Measurements from ENCODE around the gene RALGPS1. TPM values are rescaled to one million over a fixed set of nuclear protein-coding genes. Genes with fewer than 3 reads are reported as not detected.

RALGPS1 gene
- total and polyA plus RNA-seq, 2 of the 13 experiments (the other 11 are each of a cell fraction or from before 2014, with no cell fraction given), result 3.7 to 6.5 TPM

GRCh38 chr9:127128341-127129072 lies 213.9 kb downstream of the RALGPS1 start:
- Histone ChIP-seq H3K9me3 (ENCODE audit: low read length) (no peaks in the 10 kb centered on the region), H3K36me3 (replicated peaks in 1 of 2; ENCODE audit: control insufficient read depth in 1 of 2, insufficient read depth in 2 of 2, low read length in 2 of 2) (no peaks in the 10 kb centered on the region), H3K79me2 (ENCODE audit: insufficient read depth, low read length) (no peaks in the 10 kb centered on the region), H3K27ac (ENCODE audit: extremely low read length, insufficient read depth, low read length) (no peak overlapping the region), H3K4me1 (ENCODE audit: insufficient read depth, low read length) (peaks cover 46% of the 10 kb centered on the region), H2AFZ (ENCODE audit: low read length) (no peak overlapping the region), H3K9ac (ENCODE audit: insufficient read depth, low read depth, low read length) (no peak overlapping the region), H3K27me3 (ENCODE audit: control insufficient read depth in 1 of 2, insufficient read depth in 2 of 2, low read length in 2 of 2) (no peaks in the 10 kb centered on the region; a peak in 1 of 5 replicates), H4K20me1 (ENCODE audit: insufficient read depth, low read length) (no peaks in the 10 kb centered on the region), H3K4me2 (ENCODE audit: low read depth, low read length) (no peak overlapping the region), H3K4me3 (replicated peaks in 1 of 3; ENCODE audit: insufficient read depth in 1 of 3, low read depth in 2 of 3, low read length in 3 of 3) (no peak overlapping the region)
- FAIRE-seq, result no peak
- ChIA-PET POLR2A (no interaction called here), CTCF (ENCODE audit: low intra/inter-chr PET ratio, low total read pairs) (no interaction called here)
- TF ChIP-seq ZNF614 (CRISPR knock-in tag; IDR thresholded peaks at IDR 0.05; ENCODE audit: borderline replicate concordance) (no peak), RNF2 (conservative IDR thresholded peaks at IDR 0.05; ENCODE audit: low read depth) (no peak), TRAFD1 (CRISPR knock-in tag; IDR thresholded peaks at IDR 0.05; ENCODE audit: borderline replicate concordance) (no peak), ZNF263 (CRISPR knock-in tag; IDR thresholded peaks at IDR 0.05) (no peak), PHF20 (CRISPR knock-in tag; IDR thresholded peaks at IDR 0.05) (no peak), ZSCAN22 (CRISPR knock-in tag; IDR thresholded peaks at IDR 0.05) (no peak)
- TF ChIP-seq, protein P1, sequence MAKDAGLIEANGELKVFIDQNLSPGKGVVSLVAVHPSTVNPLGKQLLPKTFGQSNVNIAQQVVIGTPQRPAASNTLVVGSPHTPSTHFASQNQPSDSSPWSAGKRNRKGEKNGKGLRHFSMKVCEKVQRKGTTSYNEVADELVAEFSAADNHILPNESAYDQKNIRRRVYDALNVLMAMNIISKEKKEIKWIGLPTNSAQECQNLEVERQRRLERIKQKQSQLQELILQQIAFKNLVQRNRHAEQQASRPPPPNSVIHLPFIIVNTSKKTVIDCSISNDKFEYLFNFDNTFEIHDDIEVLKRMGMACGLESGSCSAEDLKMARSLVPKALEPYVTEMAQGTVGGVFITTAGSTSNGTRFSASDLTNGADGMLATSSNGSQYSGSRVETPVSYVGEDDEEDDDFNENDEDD (CRISPR knock-in tag; IDR thresholded peaks at IDR 0.05; ENCODE audit: borderline replicate concordance), result no peak
- WGBS (ENCODE audit: low lambda C conversion rate), result 69% methylated on average over 7 of the region's 9 CpGs
- no peak for DNase-seq (ENCODE audit: low spot score)
- in situ Hi-C loops (cut with HindIII; ENCODE audit: extremely low pct_ligation_motif_present, low pct_unique_long_range_greater_than_20kb), result no loop called here
- no TSS peak for BruUV-seq (replicated peaks)
- no peak for ATAC-seq
- intact Hi-C loops (cut with micrococcal nuclease; ENCODE audit: unreplicated experiment), result no loop called here

Measured in HepG2 (cell line).